H1 (cell line): ENCODE measurements around the gene PAIP2. TPM values are rescaled to one million over a fixed set of nuclear protein-coding genes. Genes with fewer than 3 reads are reported as not detected.

Experiments used
- CTCF ChIA-PET: fragments of 300-600 bp; sonication (Branson Sonifier 250); formaldehyde crosslinking; loops from one replicate; lab custom pipeline; 2021; ENCODE audit not compliant: partially characterized antibody; lab: Charles Lee
- POLR2A ChIA-PET: fragments of 300-600 bp; sonication (Branson Sonifier 250); formaldehyde crosslinking; loops from one replicate; lab custom pipeline; 2021; ENCODE audit warnings: inconsistent platforms; ENCODE audit not compliant: partially characterized antibody; lab: Charles Lee
- DNase-seq, 2 experiments: peaks; one replicate each; pipeline versions ENCODE4 v3.0.0 to v3.0.0-alpha.2; 2010 to 2022; ENCODE audit warnings: low spot score in 2 of 2, low read depth in 1 of 2, mixed read lengths in 1 of 2
- FAIRE-seq: peaks from 2 replicates; lab custom pipeline; 2011; peaks lifted over from hg19 to GRCh38; lab: Jason Lieb, UNC
- H2AFZ ChIP-seq: 2 replicates; pipeline ENCODE4 v1.8.1; 2012; ENCODE audit warnings: low read length, inconsistent platforms
- H2AK5ac ChIP-seq: 2 replicates; pipeline ENCODE4 v1.6.1; 2013; ENCODE audit warnings: low read depth, low read length
- H2BK120ac ChIP-seq: replicated peaks from 2 replicates; pipeline ENCODE3; 2013; ENCODE audit warnings: low read depth, low read length, inconsistent platforms
- H2BK12ac ChIP-seq: 2 replicates; pipeline ENCODE4 v1.6.1; 2013; ENCODE audit warnings: low read depth, low read length
- H2BK15ac ChIP-seq: 2 replicates; pipeline ENCODE4 v1.6.1; 2013; ENCODE audit warnings: low read length
- H2BK20ac ChIP-seq: 2 replicates; pipeline ENCODE4 v1.6.1; 2013; ENCODE audit warnings: low read length
- H2BK5ac ChIP-seq: 2 replicates; pipeline ENCODE4 v1.6.1; 2013; ENCODE audit warnings: low read depth, low read length
- H3K14ac ChIP-seq: 2 replicates; pipeline ENCODE4 v1.6.1; 2013; ENCODE audit warnings: inconsistent platforms; ENCODE audit not compliant: insufficient read length
- H3K18ac ChIP-seq: 2 replicates; pipeline ENCODE4 v1.6.1; 2013; ENCODE audit warnings: low read length; ENCODE audit errors: extremely low read depth
- H3K23ac ChIP-seq: 2 replicates; pipeline ENCODE4 v1.6.1; 2013; ENCODE audit warnings: inconsistent platforms; ENCODE audit not compliant: insufficient read length
- H3K23me2 ChIP-seq: 2 replicates; pipeline ENCODE4 v1.6.1; 2013; ENCODE audit warnings: low read depth, low read length
- H3K27ac ChIP-seq: 2 replicates; pipeline ENCODE4 v1.6.1; 2011; ENCODE audit warnings: low read depth, low read length, inconsistent platforms
- H3K27me3 ChIP-seq, 4 experiments: replicated peaks in 1 of 4; 1 replicate in 1 of 4; 2 replicates in 3 of 4; pipeline versions ENCODE4 v1.6.1 to v1.8.1; 2011 to 2013; ENCODE audit warnings: low read length in 3 of 4, mild to moderate bottlenecking in 3 of 4, inconsistent platforms in 2 of 4, mixed read lengths in 2 of 4, moderate library complexity in 1 of 4; ENCODE audit not compliant: control insufficient read depth in 3 of 4, insufficient read depth in 3 of 4; ENCODE audit errors: extremely low read depth in 1 of 4
- H3K36me3 ChIP-seq, 4 experiments: 2 replicates each; pipeline versions ENCODE4 v1.6.1 to v1.8.1; 2011 to 2013; ENCODE audit warnings: mild to moderate bottlenecking in 4 of 4, low read length in 3 of 4, moderate library complexity in 2 of 4, control low read depth in 1 of 4, inconsistent platforms in 1 of 4; ENCODE audit not compliant: insufficient read depth in 4 of 4, control insufficient read depth in 2 of 4
- H3K4ac ChIP-seq: replicated peaks from 2 replicates; pipeline ENCODE3; 2013; ENCODE audit warnings: low read length, low read depth, mixed read lengths, inconsistent platforms; ENCODE audit not compliant: insufficient read length
- H3K4me1 ChIP-seq, 4 experiments: replicated peaks in 1 of 4; 1 replicate in 1 of 4; 2 replicates in 3 of 4; pipeline versions ENCODE4 v1.6.1 to v1.8.1; 2011 to 2013; ENCODE audit warnings: low read length in 3 of 4, inconsistent platforms in 2 of 4, mixed read lengths in 1 of 4; ENCODE audit not compliant: insufficient read depth in 4 of 4, control insufficient read depth in 3 of 4
- H3K4me2 ChIP-seq, 2 experiments: 2 replicates each; pipeline versions ENCODE4 v1.6.1 to v1.8.1; 2011 to 2013; ENCODE audit warnings: low read depth in 2 of 2, low read length in 2 of 2, control low read depth in 1 of 2, inconsistent platforms in 1 of 2, mild to moderate bottlenecking in 1 of 2; ENCODE audit not compliant: insufficient read depth in 1 of 2
- H3K4me3 ChIP-seq, 4 experiments: fragments of 200-600, 300-600 bp in 1 of 4; sonication (generic), shearing (Covaris generic), sonication (Bioruptor Twin) in 1 of 4; 2 replicates each; pipeline versions ENCODE4 v1.5.1 to v1.8.1; 2011 to 2016; ENCODE audit warnings: low read length in 4 of 4, low read depth in 3 of 4, control low read depth in 2 of 4, inconsistent platforms in 2 of 4, mild to moderate bottlenecking in 2 of 4, mixed read lengths in 1 of 4, moderate library complexity in 1 of 4; ENCODE audit not compliant: insufficient read depth in 2 of 4; ENCODE audit errors: extremely low read depth in 1 of 4
- H3K56ac ChIP-seq: replicated peaks from 2 replicates; pipeline ENCODE3; 2013; ENCODE audit warnings: low read depth, mild to moderate bottlenecking, mixed read lengths, low read length, inconsistent platforms; ENCODE audit not compliant: insufficient read length
- H3K79me1 ChIP-seq: 2 replicates; pipeline ENCODE4 v1.6.1; 2013; ENCODE audit warnings: low read depth, low read length, control low read depth
- H3K79me2 ChIP-seq, 2 experiments: 2 replicates each; pipeline versions ENCODE4 v1.6.1 to v1.8.1; 2012 to 2013; ENCODE audit warnings: low read length in 2 of 2, mild to moderate bottlenecking in 2 of 2, inconsistent platforms in 1 of 2; ENCODE audit not compliant: insufficient read depth in 2 of 2, control insufficient read depth in 1 of 2
- H3K9ac ChIP-seq, 4 experiments: replicated peaks in 1 of 4; 1 replicate in 1 of 4; 2 replicates in 3 of 4; pipeline versions ENCODE4 v1.6.1 to v1.8.1; 2011 to 2013; ENCODE audit warnings: low read depth in 3 of 4, low read length in 3 of 4, control low read depth in 2 of 4, mild to moderate bottlenecking in 2 of 4, moderate library complexity in 2 of 4, inconsistent platforms in 1 of 4; ENCODE audit errors: extremely low read depth in 1 of 4
- H3K9me3 ChIP-seq, 2 experiments: 2 replicates each; pipeline versions ENCODE4 v1.6.1 to v1.8.1; 2012 to 2013; ENCODE audit warnings: mild to moderate bottlenecking in 2 of 2, moderate library complexity in 2 of 2, control low read depth in 1 of 2, inconsistent platforms in 1 of 2, low read depth in 1 of 2, low read length in 1 of 2, mixed read lengths in 1 of 2; ENCODE audit not compliant: insufficient read depth in 2 of 2
- H4K20me1 ChIP-seq, 2 experiments: replicated peaks in 1 of 2; 2 replicates each; pipeline versions ENCODE3 to v1.8.1; 2011 to 2013; ENCODE audit warnings: inconsistent platforms in 2 of 2, low read length in 2 of 2, mild to moderate bottlenecking in 1 of 2; ENCODE audit not compliant: insufficient read depth in 2 of 2, control insufficient read depth in 1 of 2
- H4K5ac ChIP-seq: 2 replicates; pipeline ENCODE4 v1.6.1; 2013; ENCODE audit warnings: low read length, low read depth, mixed read lengths, inconsistent platforms; ENCODE audit not compliant: insufficient read length
- H4K8ac ChIP-seq: 2 replicates; pipeline ENCODE4 v1.8.0; 2013; ENCODE audit warnings: mild to moderate bottlenecking, moderate library complexity, low read length, inconsistent platforms; ENCODE audit not compliant: insufficient read depth; ENCODE audit errors: extremely low read depth
- H4K91ac ChIP-seq: replicated peaks from 2 replicates; pipeline ENCODE3; 2013; ENCODE audit warnings: low read length, mixed read lengths, inconsistent platforms; ENCODE audit not compliant: insufficient read length
- CBX5 ChIP-seq: fragments of 300-800, 300-1000 bp; sonication (generic); IDR thresholded peaks from 2 replicates; pipeline ENCODE4 v1.7.1; 2016; ENCODE audit warnings: antibody characterized with exemption, low read length, low read depth
- FOSL1 ChIP-seq: IDR thresholded peaks from 2 replicates; pipeline ENCODE4 v1.6.1; 2011; ENCODE audit warnings: mild to moderate bottlenecking, low read depth, low read length, moderate library complexity; ENCODE audit not compliant: insufficient read depth
- POLR2A ChIP-seq, 2 experiments: IDR thresholded peaks; 1 replicate in 1 of 2; 2 replicates in 1 of 2; pipeline ENCODE4 v1.6.1; 2011; ENCODE audit warnings: low read depth in 2 of 2, low read length in 2 of 2, mild to moderate bottlenecking in 2 of 2; ENCODE audit errors: control extremely low read depth in 1 of 2
- SIX5 ChIP-seq: IDR thresholded peaks from 2 replicates; pipeline ENCODE4 v1.6.1; 2011; ENCODE audit warnings: mild to moderate bottlenecking, low read depth, low read length
- SRF ChIP-seq: IDR thresholded peaks from 2 replicates; pipeline ENCODE4 v1.6.1; 2011; ENCODE audit warnings: mild to moderate bottlenecking, low read depth, low read length, moderate library complexity
- WGBS, 2 experiments: shearing (Covaris generic) in 1 of 2; methylation state at CpG; one replicate each; pipeline versions ENCODE4 v1.1.6 to v1.1.7; 2013 to 2015; ENCODE audit warnings: low lambda C conversion rate in 2 of 2, mixed read lengths in 2 of 2, inconsistent platforms in 1 of 2, low coverage in 1 of 2, missing lambda C conversion rate in 1 of 2; ENCODE audit not compliant: insufficient replicate concordance in 2 of 2, insufficient coverage in 1 of 2, insufficient read length in 1 of 2; ENCODE audit errors: extremely low coverage in 1 of 2, missing lambda C conversion rate in 1 of 2; 5-methylcytosine and 5-hydroxymethylcytosine counted together
- polyA plus RNA-seq, 7 experiments: library from polyadenylated mRNA; depleted of rRNA in 3 of 7; stranded (reverse) in 5 of 7; unstranded in 2 of 7; fragments of >200 nt in 5 of 7; fragments of 200-250 nt in 2 of 7; gene quantifications; 1 replicate in 5 of 7; 2 replicates in 1 of 7; 4 replicates in 1 of 7; pipeline versions ENCODE4 v1.2.1 to v1.2.3, GENCODE V29; 2011 to 2013; ENCODE audit warnings: missing spikeins in 2 of 7, mixed read lengths in 2 of 7
- total RNA-seq: library from RNA; stranded (reverse); fragmentation: NEBNext Ultra II Directional; extraction: Animal tissue kit (Norgen Biotek cat#: 25700); gene quantifications from 2 replicates; pipeline ENCODE4 v1.2.1, GENCODE V29; 2021

PAIP2 gene
- total and polyA plus RNA-seq, 2 of the 8 experiments (the other 6 are each of a cell fraction or from before 2014, with no cell fraction given): 87.6 to 162 TPM

DNA sequence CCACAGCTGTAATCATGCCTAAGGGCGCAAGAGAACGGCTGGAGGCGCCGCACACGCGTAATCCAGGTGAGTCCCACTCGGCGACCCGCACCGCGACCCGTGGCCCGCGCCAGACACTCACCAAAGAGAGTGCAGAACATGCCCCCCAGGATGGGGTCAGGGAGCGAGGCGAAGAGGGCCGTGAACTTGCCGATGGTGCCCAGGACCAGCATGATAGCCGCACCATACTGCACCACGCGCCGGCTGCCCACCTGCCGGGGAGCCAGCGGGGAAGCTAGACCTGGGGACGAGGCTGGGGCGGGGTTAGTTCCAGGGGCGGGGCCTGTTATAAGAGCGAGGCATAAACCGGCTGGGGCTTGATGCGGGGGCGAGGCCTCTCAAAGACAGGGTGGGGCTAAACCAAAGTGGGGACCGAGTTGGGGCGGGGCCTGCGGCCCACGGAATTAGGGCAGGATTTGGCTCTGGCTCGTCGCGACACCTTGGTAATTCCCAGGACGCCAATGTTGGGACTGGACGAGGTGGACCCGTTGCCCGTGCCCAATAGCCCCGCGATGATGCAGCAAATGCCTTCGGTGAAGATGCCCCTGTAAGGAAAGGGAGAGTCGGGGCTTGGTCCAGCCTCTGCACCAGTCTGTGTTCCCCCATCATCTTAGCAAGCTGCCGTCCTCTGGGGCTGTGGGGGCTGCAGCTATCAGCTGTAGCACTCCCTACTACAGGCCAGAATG lies 36.6 kb downstream of the PAIP2 start:
- H3K27ac ChIP-seq: 0 out of 2 replicates have a peak overlapping the region, but pooled peaks have one; percentile 5
- no peak for DNase-seq
- no peak for FAIRE-seq
- peaks cover 0 to 11% (median 0%) of the 10 kb centered on the region in 4 experiments; a peak in 2 of 7 replicates for H3K4me1 ChIP-seq
- H3K4ac ChIP-seq: peak overlapping the region; percentile 49
- no peak overlapping the region for H3K9ac ChIP-seq
- H2AK5ac ChIP-seq: peak overlapping the region; percentile 86; the same call in 1 of the 2 replicates
- H2BK5ac ChIP-seq: peak overlapping the region; percentile 49; the same call in 1 of the 2 replicates
- WGBS, 2 experiments: 90% methylated on average over 39 of the region's 47 CpGs; no CpG with 5 or more reads in 1 of the 2 experiments
- H2BK12ac ChIP-seq: no peak overlapping the region
- no peak overlapping the region for H2BK120ac ChIP-seq
- H3K18ac ChIP-seq: no peak overlapping the region
- no peaks in the 10 kb centered on the region for H3K27me3 ChIP-seq
- peak overlapping the region; percentile 74 for H4K8ac ChIP-seq
- no peak overlapping the region for H2BK15ac ChIP-seq
- no peak overlapping the region for H3K4me2 ChIP-seq
- no peak overlapping the region for H3K14ac ChIP-seq
- no peak overlapping the region for H2AFZ ChIP-seq
- H4K91ac ChIP-seq: no peak overlapping the region
- H3K23ac ChIP-seq: no peak overlapping the region
- ChIA-PET POLR2A (interaction anchor here (0.8 to 3.9 kb wide), 12 partner anchors 10 to 92 kb away, joined by 3 to 13 read pairs (median 4); partner anchors contain the start of gene PAIP2), CTCF (interaction anchor here (0.5 to 3.6 kb wide), 5 partner anchors 10 to 828 kb away, joined by 3 to 14 read pairs (median 3); no protein-coding TSS in a partner anchor)
- no peaks in the 10 kb centered on the region for H3K36me3 ChIP-seq
- peaks cover 2% of the 10 kb centered on the region; the same call in 1 of the 2 replicates for H3K79me1 ChIP-seq
- H3K79me2 ChIP-seq: no peaks in the 10 kb centered on the region
- no peak overlapping the region for H2BK20ac ChIP-seq
- H3K56ac ChIP-seq: no peak overlapping the region
- no peaks in the 10 kb centered on the region for H3K23me2 ChIP-seq
- H3K4me3 ChIP-seq: no peak overlapping the region
- peaks cover 0 to 5% of the 10 kb centered on the region in 2 experiments for H4K20me1 ChIP-seq
- H4K5ac ChIP-seq: no peak overlapping the region
- TF ChIP-seq FOSL1: no peak
- no peak for TF ChIP-seq CBX5
- TF ChIP-seq SIX5: no peak
- no peak for TF ChIP-seq SRF
- no peak for TF ChIP-seq POLR2A (IDR thresholded peaks at IDR 0.05; ENCODE audit: control extremely low read depth in 1 of 2, low read depth in 2 of 2, low read length in 2 of 2)
- no peaks in the 10 kb centered on the region for H3K9me3 ChIP-seq
